MCF 10A (cell line): ENCODE measurements around the gene SKAP2. TPM values are rescaled to one million over a fixed set of nuclear protein-coding genes. Genes with fewer than 3 reads are reported as not detected.

ENCODE experiments used
- BruUV-seq: library from RNA; stranded (reverse); fragments of 400-500 nt; replicated peaks from 2 replicates; lab custom pipeline; 2021; lab: Mats Ljungman, UMichigan
- CTCF ChIA-PET: fragments of 300-600 bp; sonication (Branson Sonifier 250); formaldehyde crosslinking; extraction: SDS; loops from one replicate; lab custom pipeline; 2021; ENCODE audit warnings: antibody characterized with exemption, inconsistent platforms; lab: Yijun Ruan, JAX
- POLR2A ChIA-PET: fragments of 300-600, 350-650 bp; sonication (Branson Sonifier 250); formaldehyde crosslinking; extraction: SDS; loops from one replicate; lab custom pipeline; 2020; ENCODE audit warnings: antibody characterized with exemption, inconsistent platforms; lab: Yijun Ruan, JAX
- DNase-seq: peaks from one replicate; pipeline ENCODE4 v3.0.0-alpha.2; 2018; ENCODE audit not compliant: unreplicated experiment
- H3K27ac Mint-ChIP-seq: one replicate; pipeline ENCODE4 v1.8.0; 2022; ENCODE audit warnings: mild to moderate bottlenecking, low read depth, mixed read lengths; ENCODE audit not compliant: unreplicated experiment
- H3K27me3 Mint-ChIP-seq: one replicate; pipeline ENCODE4 v1.8.0; 2022; ENCODE audit warnings: mixed read lengths; ENCODE audit not compliant: insufficient read depth, unreplicated experiment
- H3K36me3 Mint-ChIP-seq: one replicate; pipeline ENCODE4 v1.8.0; 2022; ENCODE audit warnings: mild to moderate bottlenecking, moderate library complexity, mixed read lengths; ENCODE audit not compliant: insufficient read depth, unreplicated experiment
- H3K4me1 Mint-ChIP-seq: one replicate; pipeline ENCODE4 v1.8.0; 2022; ENCODE audit warnings: mixed read lengths; ENCODE audit not compliant: insufficient read depth, unreplicated experiment
- H3K4me3 Mint-ChIP-seq: one replicate; pipeline ENCODE4 v1.8.0; 2022; ENCODE audit warnings: mild to moderate bottlenecking, moderate library complexity, mixed read lengths; ENCODE audit not compliant: unreplicated experiment
- H3K9me3 Mint-ChIP-seq: one replicate; pipeline ENCODE4 v1.8.0; 2022; ENCODE audit warnings: mixed read lengths; ENCODE audit not compliant: unreplicated experiment
- intact Hi-C: fragments of 100-400 bp; cut with micrococcal nuclease; formaldehyde crosslinking; loops from 2 replicates; pipeline ENCODE4 v1.14.1; 2022
- total RNA-seq: library from RNA; stranded (reverse); gene quantifications from 2 replicates; pipeline ENCODE4 v1.2.3, GENCODE V29; 2022
- TF ChIP-seq, protein P1 (sequence below): fragments of 200-600 bp; IDR thresholded peaks from one replicate; pipeline ENCODE4 v1.8.0; 2022; ENCODE audit warnings: antibody characterized with exemption, mild to moderate bottlenecking; ENCODE audit not compliant: unreplicated experiment

SKAP2 gene
- total RNA-seq, 1 experiment from 2014 or later: 27.5 TPM

GRCh38 chr7:26868841-26869495 lies 4.6 kb upstream of the SKAP2 start:
- intact Hi-C loops: no loop called here
- peaks cover 6% of the 10 kb centered on the region for H3K36me3 Mint-ChIP-seq
- TF ChIP-seq, protein P1, sequence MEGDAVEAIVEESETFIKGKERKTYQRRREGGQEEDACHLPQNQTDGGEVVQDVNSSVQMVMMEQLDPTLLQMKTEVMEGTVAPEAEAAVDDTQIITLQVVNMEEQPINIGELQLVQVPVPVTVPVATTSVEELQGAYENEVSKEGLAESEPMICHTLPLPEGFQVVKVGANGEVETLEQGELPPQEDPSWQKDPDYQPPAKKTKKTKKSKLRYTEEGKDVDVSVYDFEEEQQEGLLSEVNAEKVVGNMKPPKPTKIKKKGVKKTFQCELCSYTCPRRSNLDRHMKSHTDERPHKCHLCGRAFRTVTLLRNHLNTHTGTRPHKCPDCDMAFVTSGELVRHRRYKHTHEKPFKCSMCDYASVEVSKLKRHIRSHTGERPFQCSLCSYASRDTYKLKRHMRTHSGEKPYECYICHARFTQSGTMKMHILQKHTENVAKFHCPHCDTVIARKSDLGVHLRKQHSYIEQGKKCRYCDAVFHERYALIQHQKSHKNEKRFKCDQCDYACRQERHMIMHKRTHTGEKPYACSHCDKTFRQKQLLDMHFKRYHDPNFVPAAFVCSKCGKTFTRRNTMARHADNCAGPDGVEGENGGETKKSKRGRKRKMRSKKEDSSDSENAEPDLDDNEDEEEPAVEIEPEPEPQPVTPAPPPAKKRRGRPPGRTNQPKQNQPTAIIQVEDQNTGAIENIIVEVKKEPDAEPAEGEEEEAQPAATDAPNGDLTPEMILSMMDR: no peak
- no TSS peak for BruUV-seq
- H3K27ac Mint-ChIP-seq: peak overlapping the region; percentile 83
- ChIA-PET CTCF (interaction anchor here (0.6 to 1.1 kb wide), 2 partner anchors 36 to 226 kb away, joined by 3 read pairs; no protein-coding TSS in a partner anchor), POLR2A (interaction anchor here (0.5 to 1.6 kb wide), 10 partner anchors 14 to 272 kb away, joined by 3 to 12 read pairs (median 4); partner anchors contain the start of gene HOXA1)
- H3K27me3 Mint-ChIP-seq: no peaks in the 10 kb centered on the region
- peak; percentile 69 for DNase-seq
- H3K4me3 Mint-ChIP-seq: peak overlapping the region; percentile 30
- H3K9me3 Mint-ChIP-seq: no peaks in the 10 kb centered on the region
- H3K4me1 Mint-ChIP-seq: peaks cover 18% of the 10 kb centered on the region

DNA sequence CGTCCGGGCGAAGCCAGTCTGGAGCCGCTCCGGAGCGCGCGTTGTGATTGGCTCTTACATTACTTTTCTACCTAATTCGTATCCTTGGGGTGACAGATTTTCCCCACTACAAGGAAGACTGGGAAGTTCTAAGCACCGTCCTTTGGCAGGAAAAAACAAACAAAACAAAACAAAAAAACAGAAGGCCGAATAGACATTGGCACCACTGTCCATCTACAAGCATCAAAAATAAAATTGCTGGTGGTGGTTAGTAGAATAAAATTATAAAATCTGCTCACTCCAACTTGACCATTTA lies 651 bp upstream of the SKAP2 start:
- TF ChIP-seq, protein P1: no peak
- ChIA-PET POLR2A (interaction anchor here (0.6 to 5.7 kb wide), 19 partner anchors 9 to 277 kb away, joined by 3 to 352 read pairs (median 5); partner anchors contain the start of genes HOXA1 and HOXA5), CTCF (interaction anchor here (1.0 kb wide), 2 partner anchors 10 to 218 kb away, joined by 3 read pairs; no protein-coding TSS in a partner anchor)
- no peak for DNase-seq
- intact Hi-C loops: no loop called here
- BruUV-seq: TSS peak; percentile 98
- Mint-ChIP-seq H3K36me3 (peaks cover 10% of the 10 kb centered on the region), H3K9me3 (no peaks in the 10 kb centered on the region), H3K4me3 (peak overlapping the region; percentile 97), H3K27ac (peak overlapping the region; percentile 96), H3K27me3 (no peaks in the 10 kb centered on the region), H3K4me1 (peaks cover 29% of the 10 kb centered on the region)

GRCh38 chr7:26863518-26864308 lies 677 bp downstream of the SKAP2 start:
- H3K27me3 Mint-ChIP-seq: no peaks in the 10 kb centered on the region
- DNase-seq: no peak
- POLR2A ChIA-PET: interaction anchor here (0.6 to 5.7 kb wide), 37 partner anchors 9 to 877 kb away, joined by 3 to 352 read pairs (median 4); partner anchors contain the start of genes HNRNPA2B1, HOXA1, HOXA4 and HOXA5
- CTCF ChIA-PET: interaction anchor here (0.6 to 2.0 kb wide), 15 partner anchors 9 to 1297 kb away, joined by 3 to 14 read pairs (median 3); partner anchors contain the start of gene HOXA5
- no peaks in the 10 kb centered on the region for H3K9me3 Mint-ChIP-seq
- intact Hi-C loops: loop anchor here (1.0 kb wide), 1 partner anchor 96 kb away; no protein-coding TSS in a partner anchor
- TF ChIP-seq, protein P1: no peak
- peak overlapping the region; percentile 96 for H3K27ac Mint-ChIP-seq
- peak overlapping the region; percentile 97 for H3K4me3 Mint-ChIP-seq
- H3K36me3 Mint-ChIP-seq: peaks cover 10% of the 10 kb centered on the region
- BruUV-seq: TSS peak; percentile 49
- H3K4me1 Mint-ChIP-seq: peaks cover 30% of the 10 kb centered on the region
